ENCODE data around the gene DNM2. TPM values are rescaled to one million over a fixed set of nuclear protein-coding genes. Genes with fewer than 3 reads are reported as not detected.

DNM2 gene
- total RNA-seq, 1 donor from 2014 or later = 280 TPM

DNA sequence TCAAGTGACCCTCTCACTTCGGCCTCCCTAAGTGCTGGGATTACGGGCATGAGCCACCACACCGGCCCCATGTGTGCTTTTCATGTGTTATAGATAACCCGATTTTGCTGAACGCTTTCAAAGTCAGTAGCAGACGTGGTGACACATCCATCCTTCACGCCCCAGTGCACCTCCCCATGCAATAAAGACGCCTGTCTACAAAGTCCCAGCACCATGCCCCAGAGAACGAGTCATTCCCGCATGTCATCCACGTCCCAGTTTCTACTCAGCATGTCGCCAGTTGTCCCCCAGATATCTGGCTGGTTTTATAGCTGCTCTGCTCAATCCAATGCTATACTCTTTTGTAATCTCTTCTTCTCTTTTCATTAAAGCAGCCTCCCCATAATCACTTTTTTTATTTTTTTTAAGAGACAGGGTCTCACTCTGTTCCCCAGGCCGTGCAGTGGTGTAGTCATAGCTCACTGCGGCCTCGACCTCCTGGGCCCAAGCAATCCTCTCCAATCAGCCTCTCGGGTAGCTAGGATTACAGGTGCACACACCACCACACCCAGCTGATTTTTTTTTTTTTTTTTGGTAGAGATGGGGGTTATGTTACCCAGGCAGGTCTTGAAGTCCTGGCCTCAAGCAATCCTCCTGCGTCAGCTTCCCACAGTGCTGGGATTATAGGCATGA, 42.5 kb downstream of the DNM2 start:
- H3K36me3 ChIP-seq = peaks cover 26% of the 10 kb centered on the region
- no peaks in the 10 kb centered on the region for H3K9me3 ChIP-seq
- ATAC-seq = no peak
- H3K27ac ChIP-seq = peak overlapping the region; percentile 61
- H3K4me3 ChIP-seq = no peak overlapping the region
- intact Hi-C loops (cut with DNase I) = no loop called here
- TF ChIP-seq, protein P1, sequence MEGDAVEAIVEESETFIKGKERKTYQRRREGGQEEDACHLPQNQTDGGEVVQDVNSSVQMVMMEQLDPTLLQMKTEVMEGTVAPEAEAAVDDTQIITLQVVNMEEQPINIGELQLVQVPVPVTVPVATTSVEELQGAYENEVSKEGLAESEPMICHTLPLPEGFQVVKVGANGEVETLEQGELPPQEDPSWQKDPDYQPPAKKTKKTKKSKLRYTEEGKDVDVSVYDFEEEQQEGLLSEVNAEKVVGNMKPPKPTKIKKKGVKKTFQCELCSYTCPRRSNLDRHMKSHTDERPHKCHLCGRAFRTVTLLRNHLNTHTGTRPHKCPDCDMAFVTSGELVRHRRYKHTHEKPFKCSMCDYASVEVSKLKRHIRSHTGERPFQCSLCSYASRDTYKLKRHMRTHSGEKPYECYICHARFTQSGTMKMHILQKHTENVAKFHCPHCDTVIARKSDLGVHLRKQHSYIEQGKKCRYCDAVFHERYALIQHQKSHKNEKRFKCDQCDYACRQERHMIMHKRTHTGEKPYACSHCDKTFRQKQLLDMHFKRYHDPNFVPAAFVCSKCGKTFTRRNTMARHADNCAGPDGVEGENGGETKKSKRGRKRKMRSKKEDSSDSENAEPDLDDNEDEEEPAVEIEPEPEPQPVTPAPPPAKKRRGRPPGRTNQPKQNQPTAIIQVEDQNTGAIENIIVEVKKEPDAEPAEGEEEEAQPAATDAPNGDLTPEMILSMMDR (IDR thresholded peaks at IDR 0.05) = no peak
- DNase-seq = no peak
- no peaks in the 10 kb centered on the region for H3K27me3 ChIP-seq
- H3K4me1 ChIP-seq = peaks cover 46% of the 10 kb centered on the region

DNA sequence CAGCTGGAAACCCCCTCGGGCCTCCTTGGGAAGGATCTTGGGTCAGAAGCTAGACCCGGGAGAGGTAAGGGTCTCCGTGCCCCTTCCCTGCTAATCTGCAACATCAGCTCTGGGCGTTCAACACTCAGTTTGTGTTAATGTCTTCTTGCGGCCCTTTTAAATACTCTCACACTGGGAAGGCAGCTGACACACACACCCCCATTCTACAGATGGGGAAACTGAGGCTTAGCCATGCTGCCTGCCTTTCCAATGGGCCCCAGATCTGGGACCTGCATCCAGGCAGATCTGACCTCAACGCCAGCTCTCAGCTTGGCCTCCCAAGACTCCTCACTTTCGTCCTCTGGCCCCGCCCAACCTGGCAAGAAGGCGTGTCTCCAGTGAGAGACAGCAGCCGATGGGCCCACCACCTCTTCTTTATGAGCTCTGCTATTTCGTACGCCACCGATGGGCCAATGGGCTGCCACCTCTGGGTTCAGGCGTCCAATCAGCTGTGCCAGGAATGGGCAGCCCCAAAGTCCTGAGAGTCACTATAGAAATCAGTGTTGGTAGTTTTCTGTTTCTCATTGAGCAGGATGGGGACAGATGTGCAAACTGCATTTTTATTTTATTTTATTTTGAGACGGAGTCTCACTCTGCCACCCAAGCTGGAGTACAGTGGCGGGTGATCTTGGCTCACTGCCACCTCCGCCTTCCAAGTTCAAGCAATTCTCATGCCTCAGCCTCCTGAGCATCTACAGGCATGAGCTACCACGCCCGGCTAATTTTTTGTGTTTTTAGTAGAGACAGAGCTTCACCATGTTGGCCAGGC, 43.8 kb downstream of the DNM2 start:
- no peak for DNase-seq
- H3K9me3 ChIP-seq = no peaks in the 10 kb centered on the region
- TF ChIP-seq, protein P1 (IDR thresholded peaks at IDR 0.05) = no peak
- no peak overlapping the region for H3K4me3 ChIP-seq
- H3K27ac ChIP-seq = peak overlapping the region; percentile 65
- intact Hi-C loops (cut with DNase I) = no loop called here
- no peaks in the 10 kb centered on the region for H3K27me3 ChIP-seq
- H3K36me3 ChIP-seq = peaks cover 26% of the 10 kb centered on the region
- ATAC-seq = no peak
- peaks cover 56% of the 10 kb centered on the region for H3K4me1 ChIP-seq

DNA sequence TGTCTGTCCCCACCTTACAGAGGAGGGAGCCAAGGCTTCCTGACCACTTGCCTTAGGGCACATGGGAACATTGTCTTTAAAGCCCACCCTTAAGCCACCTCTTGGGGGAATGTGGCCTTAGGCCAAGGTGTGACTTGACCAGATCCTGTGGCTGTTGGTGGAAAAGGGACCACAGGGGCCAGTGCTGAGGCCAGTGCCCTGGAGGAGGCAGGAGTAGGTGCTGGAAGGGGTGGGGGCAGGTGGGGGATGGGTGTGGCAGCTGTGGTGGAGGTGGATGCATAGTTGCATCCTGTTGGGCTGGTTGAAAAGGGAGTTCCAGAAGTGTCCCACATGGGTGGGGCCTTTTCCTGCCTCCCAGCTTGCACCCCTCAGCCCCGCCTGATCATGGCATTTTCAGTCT, 44.8 kb downstream of the DNM2 start:
- TF ChIP-seq, protein P1 (IDR thresholded peaks at IDR 0.05) = no peak
- no peaks in the 10 kb centered on the region for H3K27me3 ChIP-seq
- DNase-seq (peak; percentile 72), ATAC-seq (peak; percentile 23)
- H3K9me3 ChIP-seq = no peaks in the 10 kb centered on the region
- peaks cover 26% of the 10 kb centered on the region for H3K36me3 ChIP-seq
- H3K27ac ChIP-seq = peak overlapping the region; percentile 65
- peaks cover 61% of the 10 kb centered on the region for H3K4me1 ChIP-seq
- no peak overlapping the region for H3K4me3 ChIP-seq
- intact Hi-C loops (cut with DNase I) = no loop called here

DNA sequence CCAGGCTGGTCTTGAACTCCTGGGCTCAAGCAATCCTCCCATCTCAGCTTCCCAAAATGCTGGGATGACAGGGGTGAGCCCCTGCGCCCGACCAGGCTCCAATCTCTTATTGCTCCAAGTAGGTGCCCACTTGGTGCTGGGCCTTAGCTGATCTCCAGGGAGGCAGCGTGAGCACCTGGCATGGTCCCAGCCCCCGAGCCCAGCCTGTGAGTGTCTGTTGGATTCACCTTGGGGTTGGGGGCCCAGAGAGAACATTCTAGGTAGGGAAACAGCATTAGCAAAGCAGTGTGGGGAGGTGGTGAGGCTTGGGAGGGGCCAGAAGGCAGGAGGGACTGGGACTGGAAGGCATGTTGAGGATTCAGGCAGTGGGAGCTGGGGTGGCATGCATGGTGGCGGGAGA, 45.5 kb downstream of the DNM2 start:
- no peaks in the 10 kb centered on the region for H3K27me3 ChIP-seq
- peaks cover 67% of the 10 kb centered on the region for H3K4me1 ChIP-seq
- intact Hi-C loops (cut with DNase I) = no loop called here
- no peaks in the 10 kb centered on the region for H3K9me3 ChIP-seq
- TF ChIP-seq, protein P1 (IDR thresholded peaks at IDR 0.05) = no peak
- DNase-seq (no peak), ATAC-seq (no peak)
- peak overlapping the region; percentile 65 for H3K27ac ChIP-seq
- peaks cover 26% of the 10 kb centered on the region for H3K36me3 ChIP-seq
- no peak overlapping the region for H3K4me3 ChIP-seq

DNA sequence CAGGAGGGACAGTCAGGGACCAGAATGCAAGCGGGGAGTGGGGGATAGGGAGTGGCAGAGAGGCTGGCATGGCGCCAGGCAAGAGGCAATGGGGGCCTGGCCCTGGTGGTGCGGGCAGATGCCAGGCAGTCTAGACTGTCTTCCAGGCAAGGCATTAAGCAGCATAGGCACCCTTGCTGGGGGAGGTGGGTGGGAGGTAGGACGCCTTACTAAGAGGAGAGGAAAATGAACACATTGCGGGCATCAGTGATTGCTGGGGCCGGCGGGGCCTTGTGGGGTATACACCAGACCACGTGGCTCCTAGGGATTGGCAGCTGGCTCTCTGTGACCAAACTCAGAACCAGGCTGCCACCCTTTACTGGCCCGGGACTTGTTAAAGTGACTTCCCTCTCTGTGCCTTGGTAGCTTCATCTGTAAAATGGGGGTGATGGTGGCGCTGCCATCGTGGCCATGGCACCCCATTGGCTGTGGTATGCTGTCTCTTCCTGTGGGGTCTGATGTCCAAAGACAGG, 46.0 kb downstream of the DNM2 start:
- DNase-seq = peak; percentile 64
- intact Hi-C loops (cut with DNase I) = no loop called here
- Histone ChIP-seq H3K4me1 (peaks cover 72% of the 10 kb centered on the region), H3K27ac (peak overlapping the region; percentile 65), H3K4me3 (no peak overlapping the region), H3K36me3 (peaks cover 26% of the 10 kb centered on the region), H3K27me3 (no peaks in the 10 kb centered on the region), H3K9me3 (no peaks in the 10 kb centered on the region)
- TF ChIP-seq, protein P1 (IDR thresholded peaks at IDR 0.05) = no peak
- no peak for ATAC-seq
